Measurements from ENCODE around the gene ARL15. TPM values are rescaled to one million over a fixed set of nuclear protein-coding genes. Genes with fewer than 3 reads are reported as not detected.

ARL15 gene
- polyA plus RNA-seq, 3 donors from 2014 or later: 15.0 to 20.3 (median 16.2) TPM

GRCh38 chr5:54288568-54289217 lies 21.7 kb downstream of the ARL15 start:
- H3K36me3 Mint-ChIP-seq: no peaks in the 10 kb centered on the region
- H3K4me3 Mint-ChIP-seq: no peak overlapping the region
- H3K4me1 Mint-ChIP-seq: peaks cover 15 to 69% of the 10 kb centered on the region in 2 donors
- H3K27me3 Mint-ChIP-seq (ENCODE audit: low read depth in 3 of 3): no peaks in the 10 kb centered on the region
- DNase-seq: no peak
- H3K27ac Mint-ChIP-seq: no peak overlapping the region
- H3K9me3 Mint-ChIP-seq: no peaks in the 10 kb centered on the region

GRCh38 chr5:54285686-54286085 lies 24.7 kb downstream of the ARL15 start:
- no peak for DNase-seq
- H3K27me3 Mint-ChIP-seq (ENCODE audit: low read depth in 3 of 3): no peaks in the 10 kb centered on the region
- H3K36me3 Mint-ChIP-seq: no peaks in the 10 kb centered on the region
- H3K4me1 Mint-ChIP-seq: peaks cover 10 to 55% of the 10 kb centered on the region in 2 donors
- H3K27ac Mint-ChIP-seq: no peak overlapping the region
- H3K4me3 Mint-ChIP-seq: no peak overlapping the region
- H3K9me3 Mint-ChIP-seq: no peaks in the 10 kb centered on the region

GRCh38 chr5:54284586-54284985 lies 25.8 kb downstream of the ARL15 start:
- no peaks in the 10 kb centered on the region for H3K27me3 Mint-ChIP-seq (ENCODE audit: low read depth in 3 of 3)
- no peaks in the 10 kb centered on the region for H3K9me3 Mint-ChIP-seq
- no peak overlapping the region for H3K27ac Mint-ChIP-seq
- DNase-seq: no peak
- no peak overlapping the region for H3K4me3 Mint-ChIP-seq
- H3K4me1 Mint-ChIP-seq: peaks cover 7 to 56% of the 10 kb centered on the region in 2 donors
- peaks cover 3 to 7% (median 3%) of the 10 kb centered on the region in 3 donors for H3K36me3 Mint-ChIP-seq

- Mint-ChIP-seq H3K27me3 (ENCODE audit: low read depth in 3 of 3) (no peaks in the 10 kb centered on the region), H3K4me1 (peaks cover 6 to 55% of the 10 kb centered on the region in 2 donors), H3K27ac (no peak overlapping the region), H3K4me3 (no peak overlapping the region), H3K9me3 (no peaks in the 10 kb centered on the region), H3K36me3 (peaks cover 3 to 7% (median 3%) of the 10 kb centered on the region in 3 donors)
- DNase-seq: no peak
Observed at GRCh38 chr5:54282876-54283275, 27.5 kb downstream of the ARL15 start.

- no peaks in the 10 kb centered on the region for H3K27me3 Mint-ChIP-seq (ENCODE audit: low read depth in 3 of 3)
- H3K4me1 Mint-ChIP-seq: peaks cover 4 to 53% of the 10 kb centered on the region in 2 donors
- peaks cover 3 to 7% (median 3%) of the 10 kb centered on the region in 3 donors for H3K36me3 Mint-ChIP-seq
- no peak overlapping the region for H3K27ac Mint-ChIP-seq
- H3K9me3 Mint-ChIP-seq: no peaks in the 10 kb centered on the region
- no peak for DNase-seq
- no peak overlapping the region for H3K4me3 Mint-ChIP-seq
Observed at GRCh38 chr5:54281960-54282692, 28.2 kb downstream of the ARL15 start.

GRCh38 chr5:54279960-54280359 lies 30.4 kb downstream of the ARL15 start:
- H3K27ac Mint-ChIP-seq: peak overlapping the region in 1 of 6 donors; percentile 36
- H3K27me3 Mint-ChIP-seq (ENCODE audit: low read depth in 3 of 3): no peaks in the 10 kb centered on the region
- H3K4me1 Mint-ChIP-seq: peaks cover 7 to 51% of the 10 kb centered on the region in 2 donors
- H3K4me3 Mint-ChIP-seq: no peak overlapping the region
- H3K36me3 Mint-ChIP-seq: peaks cover 3 to 7% (median 7%) of the 10 kb centered on the region in 3 donors
- H3K9me3 Mint-ChIP-seq: no peaks in the 10 kb centered on the region
- DNase-seq: no peak

DNA sequence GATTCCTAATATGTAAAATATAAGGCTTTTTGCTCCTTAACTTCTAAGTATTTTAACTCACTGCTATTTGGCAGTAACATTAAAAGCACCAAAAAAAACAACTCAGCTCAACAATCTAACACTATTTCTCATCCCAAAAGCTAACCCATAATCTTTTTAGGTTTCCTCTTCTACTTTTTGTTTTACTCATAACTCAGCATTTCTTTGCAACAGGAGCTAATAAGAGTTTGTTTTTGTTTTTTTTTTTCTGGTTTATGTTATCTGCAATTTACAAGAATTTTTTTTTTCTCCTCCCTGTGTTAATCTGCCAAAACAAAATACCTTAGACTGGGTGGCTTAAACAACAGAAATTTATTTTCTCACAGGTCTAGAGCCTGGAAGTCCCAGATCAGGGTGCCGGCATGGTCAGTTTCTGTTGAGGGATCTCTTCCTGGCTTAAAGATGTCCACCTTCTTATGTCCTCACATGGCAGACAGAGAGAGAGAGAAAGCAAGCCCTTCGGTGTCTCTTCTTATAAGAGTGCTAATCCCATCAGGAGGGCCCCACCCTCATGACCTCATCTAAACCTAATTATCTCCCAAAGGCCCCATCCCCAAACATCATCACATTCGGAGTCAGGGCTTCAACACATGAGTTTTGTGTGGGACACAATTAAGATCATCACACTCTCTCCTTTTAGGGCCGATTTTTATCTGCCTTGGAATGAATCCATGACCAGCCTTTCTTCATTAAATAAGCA lies 31.2 kb downstream of the ARL15 start:
- peaks cover 8 to 46% of the 10 kb centered on the region in 2 donors for H3K4me1 Mint-ChIP-seq
- H3K36me3 Mint-ChIP-seq: peaks cover 3 to 7% (median 7%) of the 10 kb centered on the region in 3 donors
- DNase-seq: no peak
- no peaks in the 10 kb centered on the region for H3K27me3 Mint-ChIP-seq (ENCODE audit: low read depth in 3 of 3)
- H3K9me3 Mint-ChIP-seq: no peaks in the 10 kb centered on the region
- H3K27ac Mint-ChIP-seq: peak overlapping the region in 1 of 6 donors; percentile 51
- H3K4me3 Mint-ChIP-seq: no peak overlapping the region

- Mint-ChIP-seq H3K4me1 (peaks cover 9 to 47% of the 10 kb centered on the region in 2 donors), H3K9me3 (no peaks in the 10 kb centered on the region), H3K4me3 (no peak overlapping the region), H3K27ac (no peak overlapping the region), H3K36me3 (peaks cover 3 to 7% (median 7%) of the 10 kb centered on the region in 3 donors), H3K27me3 (ENCODE audit: low read depth in 3 of 3) (no peaks in the 10 kb centered on the region)
- no peak for DNase-seq
Observed at GRCh38 chr5:54278036-54278830, 32.1 kb downstream of the ARL15 start.

DNA sequence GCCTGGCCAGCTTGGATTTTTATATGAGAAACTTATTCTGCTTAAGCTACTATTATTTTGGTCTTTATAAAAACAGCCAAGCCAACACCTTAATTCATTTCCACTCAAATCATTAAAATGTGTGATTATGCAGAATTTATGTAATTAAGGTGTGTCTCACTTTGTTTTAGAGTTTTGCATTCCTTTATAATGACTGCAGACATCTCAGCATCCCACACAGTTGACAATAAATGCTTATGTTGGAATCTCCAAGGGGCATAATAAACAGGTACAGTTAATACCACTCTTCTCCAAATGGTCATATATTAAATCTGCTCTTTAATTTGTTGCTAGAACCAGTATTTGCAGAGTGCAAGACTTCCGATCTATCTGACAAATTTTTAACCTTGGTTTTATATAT lies 34.3 kb downstream of the ARL15 start:
- Mint-ChIP-seq H3K27me3 (ENCODE audit: low read depth in 3 of 3) (no peaks in the 10 kb centered on the region), H3K4me1 (peaks cover 14 to 62% of the 10 kb centered on the region in 2 donors), H3K36me3 (peaks cover 3 to 7% (median 7%) of the 10 kb centered on the region in 3 donors), H3K9me3 (no peaks in the 10 kb centered on the region), H3K4me3 (no peak overlapping the region), H3K27ac (no peak overlapping the region)
- DNase-seq: no peak

DNA sequence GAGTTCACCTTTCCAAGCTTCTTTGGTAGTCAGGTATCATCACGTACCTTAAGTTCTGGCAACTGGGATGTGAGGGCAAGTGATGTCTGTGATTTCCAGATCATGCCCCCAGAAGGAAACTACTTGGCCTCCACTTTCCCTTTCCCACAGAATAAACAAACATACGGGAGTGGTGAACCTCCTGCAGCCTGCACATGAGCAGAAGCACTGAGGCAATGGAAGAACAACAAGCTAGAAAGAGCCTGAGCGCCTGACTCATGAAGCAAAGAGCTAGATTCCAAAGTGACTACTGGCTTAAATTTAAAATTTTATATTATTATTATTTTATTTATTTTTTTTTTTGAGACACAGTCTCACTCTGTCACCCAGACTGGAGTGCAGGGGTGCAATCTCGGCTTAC lies 35.0 kb downstream of the ARL15 start:
- Mint-ChIP-seq H3K27me3 (ENCODE audit: low read depth in 3 of 3) (no peaks in the 10 kb centered on the region), H3K36me3 (peaks cover 3 to 7% (median 4%) of the 10 kb centered on the region in 3 donors), H3K4me1 (peaks cover 14 to 61% of the 10 kb centered on the region in 2 donors), H3K9me3 (no peaks in the 10 kb centered on the region), H3K4me3 (no peak overlapping the region), H3K27ac (no peak overlapping the region)
- no peak for DNase-seq

GRCh38 chr5:54274944-54275343 lies 35.4 kb downstream of the ARL15 start:
- Mint-ChIP-seq H3K9me3 (no peaks in the 10 kb centered on the region), H3K4me1 (peaks cover 12 to 56% of the 10 kb centered on the region in 2 donors), H3K27me3 (ENCODE audit: low read depth in 3 of 3) (no peaks in the 10 kb centered on the region), H3K36me3 (peaks cover under 1 to 4% (median under 1%) of the 10 kb centered on the region in 3 donors), H3K4me3 (no peak overlapping the region), H3K27ac (no peak overlapping the region)
- DNase-seq: no peak

- H3K36me3 Mint-ChIP-seq: peaks cover 0 to 4% (median 0%) of the 10 kb centered on the region in 3 donors
- no peak for DNase-seq
- no peaks in the 10 kb centered on the region for H3K9me3 Mint-ChIP-seq
- peaks cover 12 to 48% of the 10 kb centered on the region in 2 donors for H3K4me1 Mint-ChIP-seq
- H3K27ac Mint-ChIP-seq: no peak overlapping the region
- H3K4me3 Mint-ChIP-seq: no peak overlapping the region
- no peaks in the 10 kb centered on the region for H3K27me3 Mint-ChIP-seq (ENCODE audit: low read depth in 3 of 3)
Observed at GRCh38 chr5:54273715-54274114, 36.7 kb downstream of the ARL15 start.

GRCh38 chr5:54272746-54273145 lies 37.6 kb downstream of the ARL15 start:
- no peak for DNase-seq
- H3K4me3 Mint-ChIP-seq: no peak overlapping the region
- H3K36me3 Mint-ChIP-seq: peaks cover 0 to 4% (median 0%) of the 10 kb centered on the region in 3 donors
- no peak overlapping the region for H3K27ac Mint-ChIP-seq
- H3K9me3 Mint-ChIP-seq: no peaks in the 10 kb centered on the region
- peaks cover 11 to 38% of the 10 kb centered on the region in 2 donors for H3K4me1 Mint-ChIP-seq
- no peaks in the 10 kb centered on the region for H3K27me3 Mint-ChIP-seq (ENCODE audit: low read depth in 3 of 3)

Measured in immature natural killer cell (primary cell).